Stimulated activated CD8-positive, alpha-beta memory T cell treated with anti-CD3 and anti-CD28 coated beads, Interleukin-15, amount 100 ng/mL, for 4 hours (primary cell): ENCODE measurements around the gene SLC25A24.
"Not testable (repeated sequence)": the region's sequence is repeated elsewhere in the genome, so short reads cannot be mapped to it uniquely, and the experiment has no call there.

Experiments used
- DNase-seq, 2 donors: peaks; one replicate each; pipeline ENCODE4 v3.0.0-alpha.2; 2020; ENCODE audit warnings: low read depth in 2 of 2

The SLC25A24 gene

GRCh38 chr1:108140177-108140576 is 60.0 kb downstream of the SLC25A24 start:
- DNase-seq: no peak

DNA sequence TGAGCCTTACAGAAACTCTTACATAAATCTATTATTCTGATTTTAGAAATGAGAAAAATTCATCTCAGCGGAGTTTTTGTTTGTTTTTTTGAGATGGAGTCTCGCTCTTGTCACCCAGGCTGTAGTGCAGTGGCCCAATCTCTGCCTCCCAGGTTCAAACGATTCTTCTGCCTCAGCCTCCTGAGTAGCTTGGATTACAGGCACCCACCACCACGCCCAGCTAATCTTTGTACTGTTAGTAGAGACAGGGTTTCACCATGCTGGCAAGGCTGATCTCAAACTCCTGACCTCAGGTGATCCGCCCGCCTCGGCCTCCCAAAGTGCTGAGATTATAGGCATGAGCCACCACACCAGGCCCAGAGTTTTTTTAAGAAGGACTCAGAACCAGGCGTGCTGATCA is 60.6 kb downstream of the SLC25A24 start:
- not testable (repeated sequence) for DNase-seq

- not testable (repeated sequence) for DNase-seq
These were observed 67.0 kb downstream of the SLC25A24 start for GRCh38 chr1:108133148-108133547.

DNA sequence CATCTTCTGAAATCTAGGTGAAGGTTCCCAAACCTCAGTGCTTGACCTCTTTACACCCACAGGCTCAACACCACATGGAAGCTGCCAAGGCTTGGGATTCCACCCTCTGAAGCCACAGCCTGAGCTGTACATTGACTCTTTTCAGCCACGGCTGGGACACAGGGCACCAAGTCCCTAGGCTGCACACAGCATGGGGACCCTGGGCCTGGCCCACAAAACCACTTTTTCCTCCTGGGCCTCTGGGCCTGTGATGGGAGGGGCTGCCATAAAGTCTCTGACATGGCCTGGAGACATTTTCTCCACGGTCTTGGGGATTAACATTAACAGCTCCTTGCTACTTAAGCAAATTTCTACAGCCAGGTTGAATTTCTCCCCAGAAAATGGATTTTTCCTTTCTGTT is 67.8 kb downstream of the SLC25A24 start:
- DNase-seq: not testable (repeated sequence)

DNA sequence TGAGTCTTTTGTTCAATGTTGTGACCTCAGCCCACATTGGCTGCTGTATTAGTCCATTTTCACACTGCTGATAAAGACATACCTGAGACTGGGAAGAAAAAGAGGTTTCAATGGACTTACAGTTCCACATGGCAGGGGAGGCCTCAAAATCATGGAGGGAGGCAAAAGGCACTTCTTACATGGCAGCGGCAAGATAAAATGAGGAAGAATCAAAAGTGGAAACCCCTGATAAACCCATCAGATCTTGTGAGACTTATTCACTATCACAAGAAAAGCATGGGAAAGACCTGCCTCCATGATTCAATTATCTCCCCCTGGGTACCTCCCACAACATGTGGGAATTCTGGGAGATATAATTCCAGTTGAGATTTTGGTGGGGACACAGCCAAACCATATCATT is 68.9 kb downstream of the SLC25A24 start:
- DNase-seq: not testable (repeated sequence)

DNA sequence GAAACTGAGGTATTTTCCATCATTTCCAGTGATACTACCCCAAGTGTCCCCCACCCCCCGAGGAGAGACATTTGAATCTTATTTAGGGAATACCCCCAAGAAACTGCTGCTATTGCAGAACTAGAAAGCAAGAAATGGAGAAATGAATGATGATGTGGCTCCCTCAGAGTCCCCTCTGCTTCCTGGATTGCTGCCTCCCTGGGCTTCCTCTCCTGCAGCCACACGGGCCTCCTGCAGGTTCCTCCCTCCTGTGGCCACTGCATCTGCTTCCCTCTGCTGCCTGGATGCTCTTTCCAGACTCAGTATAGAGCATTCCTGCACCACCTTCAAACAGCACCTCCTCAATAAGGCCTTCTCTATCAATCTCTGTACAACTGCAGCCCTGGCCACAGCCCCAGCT is 69.3 kb downstream of the SLC25A24 start:
- no peak for DNase-seq

DNA sequence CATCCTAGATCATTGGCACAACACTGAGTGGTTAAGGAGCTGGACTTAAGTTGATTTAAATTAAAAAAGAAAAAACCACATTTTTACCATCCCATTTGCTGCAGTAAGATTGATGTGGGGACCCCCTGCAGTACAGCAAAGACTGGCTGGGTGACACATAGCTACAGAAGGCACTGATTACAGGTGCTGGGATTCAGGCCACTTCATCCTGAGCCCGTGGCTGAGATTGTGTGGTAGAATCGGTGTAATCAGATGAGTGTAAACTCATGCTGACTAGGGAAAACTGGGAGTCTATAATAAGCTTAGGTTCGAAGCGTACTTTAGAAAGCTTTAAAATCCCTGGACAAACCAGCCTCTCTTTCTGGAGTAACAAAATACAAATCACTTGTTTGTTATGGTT is 70.1 kb downstream of the SLC25A24 start:
- DNase-seq: no peak

DNA sequence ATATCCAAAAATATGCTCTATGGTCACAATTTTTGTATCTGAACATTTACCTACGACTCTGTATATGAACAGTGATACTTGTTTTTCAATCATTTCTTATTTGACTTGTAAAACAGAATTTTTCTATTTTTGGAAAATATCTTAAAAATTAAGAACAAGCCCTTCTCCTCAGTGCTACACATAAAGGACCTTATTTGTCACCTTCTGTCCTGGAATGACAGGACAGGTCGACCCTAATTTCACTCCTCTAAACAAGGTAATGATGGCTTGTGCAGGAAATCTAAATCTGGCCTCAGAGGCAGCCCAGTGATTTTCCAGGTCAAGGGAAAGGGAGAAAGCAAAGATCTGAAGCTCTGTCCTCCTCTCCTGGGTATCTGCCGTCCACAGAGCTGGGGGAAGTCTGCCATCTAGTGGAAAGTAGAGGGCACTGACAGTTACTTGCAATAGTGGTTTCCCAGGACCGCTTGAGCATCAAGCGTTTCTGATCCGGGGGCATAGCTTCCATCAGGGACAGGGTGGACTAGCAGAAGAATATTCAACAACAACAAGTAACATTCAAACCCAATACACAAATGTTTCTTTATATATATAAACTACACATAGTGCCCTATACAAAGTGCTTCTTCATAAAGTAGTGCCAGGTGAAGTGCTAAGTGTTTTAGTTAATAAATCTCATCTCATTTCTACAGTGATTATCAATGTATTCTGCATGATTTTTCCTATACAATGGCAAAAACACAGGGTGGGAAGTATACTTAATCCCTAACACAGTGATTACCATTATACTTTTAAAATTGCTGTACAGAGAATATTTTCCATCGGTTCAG is 74.6 kb downstream of the SLC25A24 start:
- DNase-seq: peak; percentile 9 to 41

DNA sequence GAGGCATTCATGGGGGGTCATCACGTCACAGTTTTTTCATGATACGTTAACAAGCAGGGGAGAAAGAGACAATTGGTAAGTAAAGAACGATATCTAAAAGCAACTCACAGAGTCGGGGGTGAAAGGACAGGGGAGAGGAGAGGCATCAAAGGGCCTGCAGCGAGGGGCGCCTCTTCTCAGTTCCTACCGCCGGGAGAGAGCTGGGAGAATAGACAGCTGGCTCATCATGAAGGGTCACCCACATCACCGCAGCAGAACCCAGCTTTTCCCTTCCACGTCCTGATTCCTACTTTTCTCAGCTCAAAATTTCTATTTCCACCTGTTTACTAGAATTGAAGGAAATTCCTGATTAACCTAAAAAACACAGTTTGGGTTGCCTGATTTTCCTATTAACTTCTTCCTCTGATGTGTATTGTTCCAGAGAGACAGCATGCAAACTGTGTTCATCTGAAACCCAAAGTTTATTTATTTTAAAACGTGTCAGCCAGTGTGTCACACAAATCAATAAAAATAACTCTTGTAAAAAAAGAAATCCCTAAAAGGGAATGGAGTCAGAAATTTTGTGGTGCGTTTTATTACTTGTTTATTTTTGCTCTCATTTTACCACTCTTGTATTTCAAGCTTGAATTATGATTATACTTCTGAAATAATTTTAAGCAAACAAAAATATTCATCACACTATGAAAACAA is 75.4 kb downstream of the SLC25A24 start:
- DNase-seq: no peak

DNA sequence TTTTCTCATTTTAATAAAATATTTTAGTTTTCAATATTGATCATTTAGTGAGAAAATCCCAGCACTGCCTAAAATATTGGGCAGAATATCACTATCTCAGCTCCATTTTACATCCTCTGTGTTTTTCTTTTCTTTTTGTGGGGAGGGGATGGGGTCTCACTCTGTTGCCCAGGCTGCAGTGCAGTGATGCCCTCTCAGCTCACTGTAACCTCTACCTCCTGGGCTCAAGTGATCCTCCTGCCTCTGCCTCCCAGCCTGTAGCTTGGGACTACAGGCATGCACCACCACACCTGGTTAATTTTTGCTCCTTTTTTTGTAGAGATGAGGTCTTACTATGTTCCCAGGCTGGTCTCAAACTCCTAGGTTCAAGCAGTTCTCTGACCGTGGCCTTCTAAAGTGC is 76.1 kb downstream of the SLC25A24 start:
- no peak for DNase-seq

DNA sequence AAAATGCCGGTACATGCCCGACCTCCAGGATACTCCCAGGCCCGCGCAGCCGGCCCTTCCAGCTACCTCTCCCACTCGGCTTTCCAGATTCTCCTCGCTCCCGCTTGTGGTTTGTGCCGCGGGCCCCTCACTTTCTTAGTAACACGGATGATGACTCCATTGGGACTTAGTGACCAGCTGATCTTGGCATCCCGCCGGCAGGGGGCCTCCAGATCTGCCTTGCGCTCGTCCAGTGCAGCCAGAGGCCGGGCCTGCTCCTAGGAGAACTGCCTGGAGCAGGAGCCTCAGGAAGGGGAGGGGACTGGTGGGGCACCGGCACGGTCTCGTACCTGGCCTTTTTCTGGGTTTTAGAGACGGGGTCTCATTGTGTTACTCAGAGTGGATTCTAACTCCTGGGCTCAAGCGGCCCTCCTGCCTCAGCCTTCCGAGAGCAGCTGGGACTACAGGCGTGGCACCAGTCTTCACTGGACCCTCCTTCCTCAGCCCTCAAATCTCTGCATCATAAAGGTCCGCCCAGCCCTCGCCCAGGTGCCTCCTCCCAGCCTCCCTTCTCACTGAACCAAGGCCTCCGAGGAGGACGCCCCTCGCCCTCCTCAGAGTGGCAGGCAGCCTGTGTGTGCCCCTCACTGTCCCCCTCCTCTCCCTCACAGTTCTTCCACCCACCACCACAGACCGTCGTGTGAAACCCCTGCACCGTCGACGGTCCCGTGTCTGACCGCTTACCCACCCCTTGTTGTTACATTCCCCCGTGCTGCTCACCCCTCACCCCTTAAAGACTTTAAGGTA is 78.6 kb downstream of the SLC25A24 start:
- no peak for DNase-seq

DNA sequence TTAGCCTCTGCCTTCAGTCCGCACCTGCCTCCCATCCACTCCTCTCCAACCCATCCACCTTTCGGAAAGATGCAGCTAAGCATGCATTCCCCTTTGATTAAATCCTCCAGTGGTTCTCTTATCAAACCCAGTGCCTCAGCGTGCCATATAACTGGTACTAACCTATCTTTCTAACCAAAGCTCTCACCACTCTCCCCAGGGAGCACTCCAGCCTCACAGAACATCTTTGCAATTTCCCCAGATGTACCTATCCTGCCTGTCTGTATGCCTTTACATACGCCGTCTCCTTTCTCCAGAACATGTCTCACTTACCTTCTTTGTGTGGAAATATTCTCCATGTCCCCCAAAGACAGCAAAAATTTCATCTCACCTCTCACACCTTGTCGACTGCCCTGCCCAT is 80.0 kb downstream of the SLC25A24 start:
- no peak for DNase-seq

GRCh38 chr1:108119500-108119899 is 80.6 kb downstream of the SLC25A24 start:
- no peak for DNase-seq

- no peak for DNase-seq
These were observed 81.9 kb downstream of the SLC25A24 start for GRCh38 chr1:108117945-108118902.

DNA sequence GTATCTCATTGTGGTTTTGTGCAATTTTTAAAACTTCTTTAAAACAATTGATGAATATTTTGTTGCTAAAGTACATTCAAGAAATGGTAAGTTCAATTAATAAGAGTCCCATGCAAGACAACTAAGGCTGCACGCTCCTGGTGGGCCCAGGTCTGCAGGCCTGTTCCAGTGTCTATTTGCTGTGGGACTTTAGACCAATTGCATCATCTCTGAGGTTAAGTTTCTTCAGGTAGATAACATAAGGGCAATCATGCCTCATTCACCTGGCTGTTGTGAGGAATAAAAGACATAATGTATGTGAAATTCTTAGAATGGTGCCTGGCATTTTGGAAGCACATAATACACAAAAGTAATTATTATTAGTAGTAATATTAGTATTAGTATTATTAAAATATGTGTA is 82.9 kb downstream of the SLC25A24 start:
- DNase-seq: no peak

DNA sequence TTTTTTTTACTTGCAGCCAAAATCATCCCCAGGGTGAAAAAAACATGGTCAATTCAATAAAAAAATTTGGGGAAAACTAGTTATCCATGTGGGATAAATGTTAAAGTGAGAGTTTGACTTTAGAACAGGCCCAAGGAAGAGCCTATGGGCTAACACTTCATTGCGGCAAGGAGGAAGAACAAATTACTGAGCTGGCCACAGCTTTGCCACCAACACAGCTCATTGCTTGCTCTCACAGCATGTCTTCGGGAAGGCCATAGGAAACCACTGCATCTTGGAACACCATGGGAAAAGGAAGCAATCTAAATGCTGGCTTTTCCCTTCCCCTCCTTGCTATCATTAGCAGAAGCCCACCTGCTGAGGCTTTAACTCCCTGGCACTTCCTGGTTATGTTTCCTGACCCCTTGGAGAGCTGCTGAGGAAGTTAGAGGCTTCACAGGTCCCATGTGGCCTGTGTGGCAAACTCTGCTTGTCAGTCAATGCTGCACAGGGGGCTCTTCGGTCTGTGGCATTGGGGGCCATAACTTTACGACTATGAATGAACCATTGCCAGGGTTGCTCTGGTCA is 86.0 kb downstream of the SLC25A24 start:
- DNase-seq: no peak

GRCh38 chr1:108113496-108113895 is 86.6 kb downstream of the SLC25A24 start:
- DNase-seq: no peak

DNA sequence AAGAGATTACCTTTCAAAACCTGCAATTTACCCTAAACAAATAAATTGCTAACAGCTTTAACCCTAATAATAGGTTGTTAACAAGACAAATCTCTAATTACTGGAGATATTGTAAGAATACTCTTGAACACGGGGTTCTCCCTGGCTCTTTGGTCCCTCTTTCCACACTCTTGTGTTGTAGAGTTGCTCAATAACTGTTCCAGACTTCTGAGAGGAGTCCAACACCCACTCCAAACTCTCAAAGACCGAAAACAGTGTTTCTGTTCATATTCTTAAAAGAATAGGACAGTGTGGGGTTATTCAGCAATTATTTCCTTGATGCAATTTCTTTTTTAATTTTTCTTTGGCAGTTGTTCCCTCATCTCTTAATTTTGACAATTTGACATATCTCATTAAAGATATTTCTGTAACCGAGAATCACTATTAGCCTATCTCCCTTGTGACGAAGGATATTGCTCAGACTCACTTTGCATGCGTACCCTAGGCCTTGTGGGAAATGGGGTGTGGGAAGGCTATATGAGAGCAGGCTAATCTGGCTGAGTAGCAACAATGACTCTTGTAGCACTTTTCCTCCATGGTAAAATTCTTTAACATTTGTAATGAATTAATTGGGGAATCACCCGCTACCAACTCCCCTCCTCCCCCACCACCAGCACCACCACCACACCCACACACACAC is 90.7 kb downstream of the SLC25A24 start:
- DNase-seq: no peak

DNA sequence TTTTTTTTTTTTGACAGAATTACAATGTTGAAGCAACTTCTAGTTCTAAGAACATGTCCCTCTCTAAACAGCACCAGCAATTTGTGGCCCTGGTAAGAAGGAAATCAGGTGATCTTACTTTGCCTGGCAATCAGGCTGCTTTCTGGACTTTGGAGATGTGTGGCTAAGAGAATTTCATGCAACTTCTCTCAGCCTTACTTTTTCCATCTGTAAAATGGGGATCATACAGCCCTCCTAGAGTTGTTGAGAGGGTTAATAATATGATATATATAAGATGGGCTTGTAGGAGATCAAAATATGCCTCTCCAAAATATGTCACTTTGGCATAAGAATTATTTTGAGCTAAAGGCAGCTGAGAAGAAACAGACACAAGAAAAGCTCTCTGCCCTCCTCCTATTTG is 92.0 kb downstream of the SLC25A24 start:
- no peak for DNase-seq

- DNase-seq: no peak
These were observed 92.5 kb downstream of the SLC25A24 start for GRCh38 chr1:108107658-108108057.
